ENCODE results near the gene AMPD1. TPM values are rescaled to one million over a fixed set of nuclear protein-coding genes. Genes with fewer than 3 reads are reported as not detected.

AMPD1 gene
- total RNA-seq, 1 experiment from 2014 or later, result not detected

DNA sequence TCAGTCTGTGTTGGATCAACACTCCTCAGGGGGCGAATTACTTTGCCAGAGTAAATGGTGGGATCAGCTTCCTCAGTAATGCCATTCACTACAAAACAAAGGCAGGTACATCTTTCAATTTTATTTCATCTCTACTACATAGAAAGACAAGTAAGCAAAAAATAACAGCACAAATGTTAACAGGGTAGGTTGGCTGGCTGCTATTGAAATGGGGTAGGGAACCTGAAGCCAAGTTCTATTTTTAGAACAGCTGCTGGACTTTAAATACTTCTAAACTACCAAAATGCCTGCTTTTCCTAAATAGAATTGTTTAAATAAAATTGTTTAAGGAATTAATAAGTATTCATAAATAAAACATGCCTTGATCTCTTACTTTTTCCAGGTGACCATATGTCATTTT lies 28.6 kb upstream of the AMPD1 start:
- no peaks in the 10 kb centered on the region for H4K20me1 ChIP-seq (ENCODE audit: insufficient read depth, low read depth, low read length)
- no peaks in the 10 kb centered on the region for H3K4me1 ChIP-seq (ENCODE audit: low read length)
- no peaks in the 10 kb centered on the region for H3K27me3 ChIP-seq (ENCODE audit: low read length)
- H3K4me3 ChIP-seq (ENCODE audit: low read length), result no peak overlapping the region
- H3K36me3 ChIP-seq (ENCODE audit: insufficient read depth, low read length), result peaks cover 70% of the 10 kb centered on the region
- DNase-seq, result no peak
- H3K9ac ChIP-seq (ENCODE audit: low read length), result no peak overlapping the region
- no peak overlapping the region for H3K4me2 ChIP-seq (ENCODE audit: low read depth, low read length, poor library complexity, severe bottlenecking)
- no peak overlapping the region for H2AFZ ChIP-seq (ENCODE audit: low read length)
- no peak overlapping the region for H3K27ac ChIP-seq (ENCODE audit: low read length)
- H3K9me2 ChIP-seq (replicated peaks; ENCODE audit: insufficient read depth, low read length), result no peaks in the 10 kb centered on the region
- H3K9me3 ChIP-seq (ENCODE audit: low read length), result no peaks in the 10 kb centered on the region
- peaks cover 34% of the 10 kb centered on the region for H3K79me2 ChIP-seq (ENCODE audit: low read length)

DNA sequence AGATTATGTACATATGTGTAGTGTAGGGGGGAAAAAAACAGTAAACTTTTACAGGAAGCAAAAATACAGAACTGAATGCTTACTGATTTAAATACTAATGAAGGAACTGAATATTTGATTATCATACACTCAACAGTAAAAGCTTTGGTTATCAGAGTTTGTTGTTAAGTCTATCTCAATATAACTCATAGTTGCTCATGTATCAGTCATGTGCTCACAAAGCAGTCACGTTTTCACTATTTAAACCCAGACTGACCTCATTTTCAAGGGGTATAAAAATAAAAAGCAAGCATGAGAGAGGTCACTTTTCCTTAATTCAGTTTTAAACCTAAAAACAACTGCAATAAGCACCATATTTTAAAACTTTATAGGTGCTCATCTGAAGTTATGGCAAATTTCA lies 28.1 kb upstream of the AMPD1 start:
- Histone ChIP-seq H3K79me2 (ENCODE audit: low read length) (peaks cover 31% of the 10 kb centered on the region), H3K4me2 (ENCODE audit: low read depth, low read length, poor library complexity, severe bottlenecking) (no peak overlapping the region), H3K27ac (ENCODE audit: low read length) (no peak overlapping the region), H3K9me3 (ENCODE audit: low read length) (no peaks in the 10 kb centered on the region), H4K20me1 (ENCODE audit: insufficient read depth, low read depth, low read length) (no peaks in the 10 kb centered on the region), H3K36me3 (ENCODE audit: insufficient read depth, low read length) (peaks cover 69% of the 10 kb centered on the region), H3K9ac (ENCODE audit: low read length) (no peak overlapping the region), H2AFZ (ENCODE audit: low read length) (no peak overlapping the region), H3K4me1 (ENCODE audit: low read length) (no peaks in the 10 kb centered on the region), H3K27me3 (ENCODE audit: low read length) (no peaks in the 10 kb centered on the region), H3K9me2 (replicated peaks; ENCODE audit: insufficient read depth, low read length) (no peaks in the 10 kb centered on the region), H3K4me3 (ENCODE audit: low read length) (no peak overlapping the region)
- DNase-seq, result no peak

DNA sequence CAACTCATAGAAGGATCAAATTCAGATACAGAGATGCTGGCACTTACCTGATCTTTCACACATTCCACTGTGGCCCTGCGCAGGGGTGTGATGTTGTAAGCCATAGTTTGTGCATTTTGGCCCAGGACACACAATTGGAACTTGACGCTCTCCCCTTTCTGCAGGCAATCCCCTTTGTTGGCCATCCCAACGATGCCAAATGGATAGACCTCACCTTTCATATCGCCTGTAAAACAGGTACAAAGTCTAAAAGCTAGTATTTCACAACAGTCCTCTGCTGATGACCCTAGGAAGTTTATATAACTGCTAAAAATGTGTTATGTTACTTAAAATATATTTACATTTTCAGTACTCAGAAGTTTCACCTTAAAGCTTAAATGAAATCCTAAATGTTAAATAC lies 25.1 kb upstream of the AMPD1 start:
- H3K4me3 ChIP-seq (ENCODE audit: low read length), result no peak overlapping the region
- H3K36me3 ChIP-seq (ENCODE audit: insufficient read depth, low read length), result peaks cover 52% of the 10 kb centered on the region
- H3K79me2 ChIP-seq (ENCODE audit: low read length), result peaks cover 26% of the 10 kb centered on the region
- no peak overlapping the region for H3K9ac ChIP-seq (ENCODE audit: low read length)
- H3K27me3 ChIP-seq (ENCODE audit: low read length), result no peaks in the 10 kb centered on the region
- no peaks in the 10 kb centered on the region for H3K9me3 ChIP-seq (ENCODE audit: low read length)
- H4K20me1 ChIP-seq (ENCODE audit: insufficient read depth, low read depth, low read length), result no peaks in the 10 kb centered on the region
- H2AFZ ChIP-seq (ENCODE audit: low read length), result no peak overlapping the region
- no peak overlapping the region for H3K27ac ChIP-seq (ENCODE audit: low read length)
- no peak for DNase-seq
- H3K4me1 ChIP-seq (ENCODE audit: low read length), result peaks cover 17% of the 10 kb centered on the region
- no peaks in the 10 kb centered on the region for H3K9me2 ChIP-seq (replicated peaks; ENCODE audit: insufficient read depth, low read length)
- no peak overlapping the region for H3K4me2 ChIP-seq (ENCODE audit: low read depth, low read length, poor library complexity, severe bottlenecking)

DNA sequence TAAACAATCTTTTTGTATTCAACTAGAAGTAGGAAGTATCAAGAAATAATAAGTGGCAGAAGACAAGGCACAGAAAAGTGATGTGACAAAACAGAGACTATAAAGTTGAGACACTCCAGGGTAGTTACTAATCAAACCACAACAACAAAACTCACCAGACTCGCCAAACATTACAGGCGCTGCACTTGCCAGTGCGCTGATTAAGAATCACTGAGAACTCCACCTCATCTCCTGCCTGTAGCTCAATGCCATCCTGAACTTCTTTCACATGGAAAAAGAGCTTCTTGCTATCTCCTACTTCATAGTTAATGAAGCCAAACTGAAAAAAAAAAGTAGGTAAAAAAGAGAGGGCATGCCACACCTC lies 24.1 kb upstream of the AMPD1 start:
- no peak for DNase-seq
- H2AFZ ChIP-seq (ENCODE audit: low read length), result no peak overlapping the region
- H3K9me2 ChIP-seq (replicated peaks; ENCODE audit: insufficient read depth, low read length), result no peaks in the 10 kb centered on the region
- H3K27ac ChIP-seq (ENCODE audit: low read length), result no peak overlapping the region
- peaks cover 42% of the 10 kb centered on the region for H3K36me3 ChIP-seq (ENCODE audit: insufficient read depth, low read length)
- H3K9ac ChIP-seq (ENCODE audit: low read length), result no peak overlapping the region
- H3K9me3 ChIP-seq (ENCODE audit: low read length), result no peaks in the 10 kb centered on the region
- peaks cover 23% of the 10 kb centered on the region for H3K79me2 ChIP-seq (ENCODE audit: low read length)
- no peak overlapping the region for H3K4me2 ChIP-seq (ENCODE audit: low read depth, low read length, poor library complexity, severe bottlenecking)
- H3K4me3 ChIP-seq (ENCODE audit: low read length), result no peak overlapping the region
- H4K20me1 ChIP-seq (ENCODE audit: insufficient read depth, low read depth, low read length), result no peaks in the 10 kb centered on the region
- no peaks in the 10 kb centered on the region for H3K27me3 ChIP-seq (ENCODE audit: low read length)
- H3K4me1 ChIP-seq (ENCODE audit: low read length), result peaks cover 20% of the 10 kb centered on the region

DNA sequence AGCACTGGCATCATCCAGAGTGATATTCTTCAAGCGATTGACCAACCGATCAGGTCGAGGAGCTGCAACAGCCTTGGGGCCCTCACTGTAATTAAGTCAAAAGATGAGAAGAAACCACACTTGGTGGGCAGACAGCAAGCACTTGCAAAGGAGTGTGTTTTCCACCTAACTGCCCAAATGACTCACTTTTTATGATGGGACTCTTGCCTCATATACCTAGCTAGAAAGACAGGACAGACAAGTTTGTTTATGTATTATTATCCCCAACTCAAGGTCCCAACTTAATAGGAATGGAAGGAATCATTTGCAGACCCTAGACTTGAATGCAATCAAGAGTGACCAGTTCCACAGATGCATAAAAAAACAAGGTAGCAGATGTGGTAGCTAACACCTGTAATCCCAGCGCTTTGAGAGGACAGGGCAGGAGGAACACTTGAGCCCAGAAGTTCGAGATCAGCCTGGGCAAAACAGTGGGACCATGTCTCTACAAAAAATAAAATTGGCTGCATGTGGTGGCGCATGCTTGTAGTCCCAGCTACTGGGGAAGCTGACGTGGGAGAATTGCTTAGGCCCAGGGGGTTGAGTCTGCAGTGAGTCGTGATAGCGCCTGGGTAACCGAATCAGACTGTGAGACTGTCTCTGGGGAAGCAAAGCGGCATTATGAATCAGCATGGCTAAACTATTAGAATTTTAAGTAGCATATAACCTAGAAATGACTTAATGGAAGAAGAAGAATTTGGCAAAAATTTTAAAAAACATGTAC lies 23.5 kb upstream of the AMPD1 start:
- DNase-seq, result no peak
- Histone ChIP-seq H3K9ac (ENCODE audit: low read length) (no peak overlapping the region), H3K9me2 (replicated peaks; ENCODE audit: insufficient read depth, low read length) (no peaks in the 10 kb centered on the region), H3K36me3 (ENCODE audit: insufficient read depth, low read length) (peaks cover 43% of the 10 kb centered on the region), H3K4me3 (ENCODE audit: low read length) (no peak overlapping the region), H3K4me2 (ENCODE audit: low read depth, low read length, poor library complexity, severe bottlenecking) (no peak overlapping the region), H4K20me1 (ENCODE audit: insufficient read depth, low read depth, low read length) (no peaks in the 10 kb centered on the region), H3K27me3 (ENCODE audit: low read length) (no peaks in the 10 kb centered on the region), H3K4me1 (ENCODE audit: low read length) (peaks cover 20% of the 10 kb centered on the region), H3K79me2 (ENCODE audit: low read length) (peaks cover 26% of the 10 kb centered on the region), H2AFZ (ENCODE audit: low read length) (no peak overlapping the region), H3K9me3 (ENCODE audit: low read length) (no peaks in the 10 kb centered on the region), H3K27ac (ENCODE audit: low read length) (no peak overlapping the region)

DNA sequence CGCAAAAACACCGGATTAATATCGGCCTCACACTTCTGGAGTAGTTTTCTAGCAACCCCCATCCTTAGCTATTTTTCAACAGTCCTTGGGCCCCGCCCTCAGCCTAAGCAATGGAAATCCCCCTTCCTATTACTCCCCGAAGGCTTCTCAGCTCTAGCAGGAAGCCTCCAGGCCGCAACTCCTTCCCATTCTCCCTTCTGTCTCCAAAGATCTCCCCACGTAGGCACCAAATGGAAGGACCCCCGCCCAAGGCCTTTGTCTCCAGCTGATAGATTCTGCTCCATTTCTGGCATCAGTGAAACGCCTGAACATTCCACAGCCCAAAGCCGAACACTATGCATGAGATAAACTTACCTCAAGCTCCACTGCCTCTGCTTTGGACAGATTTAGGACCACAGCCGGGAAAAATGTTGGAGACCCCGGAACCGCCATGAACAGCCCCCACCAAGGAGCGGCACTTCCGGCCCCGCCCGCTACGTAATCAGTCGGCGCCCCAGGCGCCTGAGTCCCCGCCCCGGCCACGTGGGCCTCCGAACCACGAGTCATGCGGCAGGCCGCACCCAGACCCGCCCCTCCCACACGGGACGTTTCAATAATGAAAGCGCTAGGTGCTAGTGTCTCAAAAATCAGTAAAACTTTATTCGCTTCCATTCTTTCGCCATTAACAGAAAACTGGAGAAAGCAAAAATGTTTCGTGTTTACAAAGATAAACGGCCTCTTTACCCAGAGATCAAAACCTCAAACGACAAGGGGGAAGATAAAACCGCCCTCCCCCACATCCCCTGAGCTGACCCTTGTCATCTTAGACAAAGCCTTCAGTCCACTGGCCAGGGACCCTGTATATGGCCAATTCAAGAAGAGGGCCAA lies 21.2 kb upstream of the AMPD1 start, which contains the start of gene NRAS:
NRAS (minus strand) TSS at position 468 of the 867 bp plus-strand sequence. CDS start 611 bp downstream, outside the sequence.
- peak within 1 kb of the TSS; percentile 76 for H3K4me2 ChIP-seq (ENCODE audit: low read depth, low read length, poor library complexity, severe bottlenecking)
- H3K79me2 ChIP-seq (ENCODE audit: low read length), result peaks cover 31% of the 10 kb centered on the region
- H3K9me3 ChIP-seq (ENCODE audit: low read length), result no peaks in the 10 kb centered on the region
- H3K4me3 ChIP-seq (ENCODE audit: low read length), result peak within 1 kb of the TSS; percentile 94
- peak within 1 kb of the TSS; percentile 58 for H3K27ac ChIP-seq (ENCODE audit: low read length)
- no peaks in the 10 kb centered on the region for H3K27me3 ChIP-seq (ENCODE audit: low read length)
- peaks cover 44% of the 10 kb centered on the region; the same call in 1 of the 2 replicates for H3K36me3 ChIP-seq (ENCODE audit: insufficient read depth, low read length)
- H3K9me2 ChIP-seq (replicated peaks; ENCODE audit: insufficient read depth, low read length), result no peaks in the 10 kb centered on the region
- no peak within 1 kb of the TSS for H2AFZ ChIP-seq (ENCODE audit: low read length)
- H3K9ac ChIP-seq (ENCODE audit: low read length), result peak within 1 kb of the TSS; percentile 94
- DNase-seq, result peak; percentile 97
- no peaks in the 10 kb centered on the region for H4K20me1 ChIP-seq (ENCODE audit: insufficient read depth, low read depth, low read length)
- H3K4me1 ChIP-seq (ENCODE audit: low read length), result peaks cover 20% of the 10 kb centered on the region

DNA sequence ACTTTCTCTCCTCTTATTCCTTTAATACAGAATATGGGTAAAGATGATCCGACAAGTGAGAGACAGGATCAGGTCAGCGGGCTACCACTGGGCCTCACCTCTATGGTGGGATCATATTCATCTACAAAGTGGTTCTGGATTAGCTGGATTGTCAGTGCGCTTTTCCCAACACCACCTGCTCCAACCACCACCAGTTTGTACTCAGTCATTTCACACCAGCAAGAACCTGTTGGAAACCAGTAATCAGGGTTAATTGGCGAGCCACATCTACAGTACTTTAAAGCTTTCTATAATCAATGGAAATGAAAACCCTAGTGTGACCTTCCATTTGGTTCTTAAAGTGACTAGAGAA lies 20.6 kb upstream of the AMPD1 start:
- Histone ChIP-seq H3K4me1 (ENCODE audit: low read length) (peaks cover 20% of the 10 kb centered on the region), H4K20me1 (ENCODE audit: insufficient read depth, low read depth, low read length) (no peaks in the 10 kb centered on the region), H3K27ac (ENCODE audit: low read length) (no peak overlapping the region; the same call in 1 of the 2 replicates), H3K9me2 (replicated peaks; ENCODE audit: insufficient read depth, low read length) (no peaks in the 10 kb centered on the region), H3K9ac (ENCODE audit: low read length) (peak overlapping the region; percentile 94), H3K79me2 (ENCODE audit: low read length) (peaks cover 31% of the 10 kb centered on the region), H3K4me3 (ENCODE audit: low read length) (peak overlapping the region; percentile 94), H3K9me3 (ENCODE audit: low read length) (no peaks in the 10 kb centered on the region), H3K27me3 (ENCODE audit: low read length) (no peaks in the 10 kb centered on the region), H3K36me3 (ENCODE audit: insufficient read depth, low read length) (peaks cover 44% of the 10 kb centered on the region; the same call in 1 of the 2 replicates), H3K4me2 (ENCODE audit: low read depth, low read length, poor library complexity, severe bottlenecking) (peak overlapping the region; percentile 76), H2AFZ (ENCODE audit: low read length) (no peak overlapping the region)
- no peak for DNase-seq

DNA sequence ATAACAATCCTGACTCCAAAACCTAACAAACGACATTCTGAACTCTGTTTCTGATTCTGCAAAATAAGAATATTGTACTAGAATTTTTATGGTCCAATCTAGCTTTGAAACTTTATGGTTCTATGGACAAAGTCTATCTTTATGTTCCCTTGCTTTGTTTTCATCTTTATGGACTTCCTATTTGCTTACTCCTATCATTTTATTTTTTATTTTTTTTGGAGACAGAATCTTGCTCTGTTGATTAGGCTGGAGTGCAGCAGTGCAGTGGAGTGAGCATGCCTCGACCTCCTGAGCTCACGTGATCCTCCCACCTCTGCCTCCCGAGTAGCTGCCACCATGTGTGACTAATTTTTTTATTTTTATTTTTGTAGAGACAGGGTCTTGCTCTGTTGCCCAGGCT lies 17.6 kb upstream of the AMPD1 start:
- no peak for DNase-seq
- H3K9ac ChIP-seq (ENCODE audit: low read length), result no peak overlapping the region
- H3K27me3 ChIP-seq (ENCODE audit: low read length), result no peaks in the 10 kb centered on the region
- no peak overlapping the region for H3K4me3 ChIP-seq (ENCODE audit: low read length)
- H3K9me2 ChIP-seq (replicated peaks; ENCODE audit: insufficient read depth, low read length), result no peaks in the 10 kb centered on the region
- peaks cover 20% of the 10 kb centered on the region for H3K4me1 ChIP-seq (ENCODE audit: low read length)
- H3K36me3 ChIP-seq (ENCODE audit: insufficient read depth, low read length), result peaks cover 42% of the 10 kb centered on the region; the same call in 1 of the 2 replicates
- no peak overlapping the region for H3K27ac ChIP-seq (ENCODE audit: low read length)
- no peak overlapping the region for H3K4me2 ChIP-seq (ENCODE audit: low read depth, low read length, poor library complexity, severe bottlenecking)
- no peak overlapping the region for H2AFZ ChIP-seq (ENCODE audit: low read length)
- peaks cover 31% of the 10 kb centered on the region for H3K79me2 ChIP-seq (ENCODE audit: low read length)
- no peaks in the 10 kb centered on the region for H3K9me3 ChIP-seq (ENCODE audit: low read length)
- no peaks in the 10 kb centered on the region for H4K20me1 ChIP-seq (ENCODE audit: insufficient read depth, low read depth, low read length)

Data from Karpas-422 (cell line).